ENCODE data around the gene MAPK14.

- TF ChIP-seq CTCF (conservative IDR thresholded peaks at IDR 0.05; ENCODE audit: low read depth, low read length) = no peak
- no peak for TF ChIP-seq EZH2 (IDR thresholded peaks at IDR 0.05; ENCODE audit: low read length, unreplicated experiment)
- no peak for TF ChIP-seq EZH2phosphoT487 (IDR thresholded peaks at IDR 0.05; ENCODE audit: borderline replicate concordance, low read length)
Observed at GRCh38 chr6:36119209-36119608, 91.6 kb downstream of the MAPK14 start.

Measured in PC-3 (cell line).